ENCODE results near the gene ATF3.

DNA sequence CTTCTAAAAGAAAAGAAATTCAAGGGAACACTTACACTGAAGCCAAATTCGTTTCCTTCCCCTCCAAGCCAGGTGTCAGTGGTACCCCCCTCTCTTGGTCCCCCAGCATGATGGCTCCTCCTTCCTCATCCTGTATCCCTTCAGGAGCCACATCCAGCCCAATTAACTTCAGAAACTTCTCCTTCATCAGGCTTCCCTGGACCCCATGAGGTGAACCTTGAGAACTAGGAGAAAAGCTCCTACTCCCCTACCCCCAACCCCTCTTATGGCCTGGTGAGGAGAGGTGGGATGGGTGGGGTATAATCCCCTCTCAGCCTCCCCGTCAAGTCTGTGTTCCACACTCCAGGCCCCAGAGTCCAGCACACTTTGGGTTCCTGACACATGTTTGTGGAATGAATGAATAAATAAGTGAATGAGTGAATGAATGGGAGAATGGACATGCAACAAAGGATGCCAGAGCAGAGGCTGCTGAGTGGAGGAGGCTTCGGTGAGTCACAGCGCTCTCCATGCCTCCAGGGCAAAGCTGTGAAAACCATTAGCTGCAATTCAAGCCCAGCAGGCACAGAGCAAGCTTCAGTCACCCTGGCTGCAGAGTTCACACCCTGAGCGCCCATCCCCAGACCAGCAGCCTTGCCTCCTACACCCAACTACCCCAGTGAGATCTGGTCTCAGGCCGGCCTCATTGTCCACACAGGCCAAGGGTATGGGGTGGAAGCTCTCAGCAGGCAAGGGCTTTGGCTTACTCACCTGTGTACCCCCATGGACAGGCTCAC lies 47.3 kb downstream of the ATF3 start:
- TF ChIP-seq ZNF8 (CRISPR knock-in tag; IDR thresholded peaks at IDR 0.05) = no peak
- TF ChIP-seq ARNTL (CRISPR knock-in tag; IDR thresholded peaks at IDR 0.05; ENCODE audit: borderline replicate concordance, low read depth) = no peak
- TF ChIP-seq BACH2 (CRISPR knock-in tag; IDR thresholded peaks at IDR 0.05; ENCODE audit: borderline replicate concordance) = no peak
- TF ChIP-seq, protein P1, sequence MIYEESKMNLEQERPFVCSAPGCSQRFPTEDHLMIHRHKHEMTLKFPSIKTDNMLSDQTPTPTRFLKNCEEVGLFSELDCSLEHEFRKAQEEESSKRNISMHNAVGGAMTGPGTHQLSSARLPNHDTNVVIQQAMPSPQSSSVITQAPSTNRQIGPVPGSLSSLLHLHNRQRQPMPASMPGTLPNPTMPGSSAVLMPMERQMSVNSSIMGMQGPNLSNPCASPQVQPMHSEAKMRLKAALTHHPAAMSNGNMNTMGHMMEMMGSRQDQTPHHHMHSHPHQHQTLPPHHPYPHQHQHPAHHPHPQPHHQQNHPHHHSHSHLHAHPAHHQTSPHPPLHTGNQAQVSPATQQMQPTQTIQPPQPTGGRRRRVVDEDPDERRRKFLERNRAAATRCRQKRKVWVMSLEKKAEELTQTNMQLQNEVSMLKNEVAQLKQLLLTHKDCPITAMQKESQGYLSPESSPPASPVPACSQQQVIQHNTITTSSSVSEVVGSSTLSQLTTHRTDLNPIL (CRISPR knock-in tag; IDR thresholded peaks at IDR 0.05; ENCODE audit: low read depth) = no peak

Data from SK-N-SH treated with all-trans-retinoic acid at 6 μM for 48 hours (cell line).